VCaP (cell line): ENCODE measurements around the gene CPT1B.

Source experiments
- H3K27ac ChIP-seq: fragments of 450-650 bp; 2 replicates; pipeline ENCODE4 v1.5.1; 2017
- TF ChIP-seq, protein P1 (sequence below): fragments of 450-650 bp; conservative IDR thresholded peaks from 2 replicates; pipeline ENCODE4 v1.5.1; 2017; ENCODE audit warnings: mild to moderate bottlenecking, moderate library complexity

CPT1B gene

DNA sequence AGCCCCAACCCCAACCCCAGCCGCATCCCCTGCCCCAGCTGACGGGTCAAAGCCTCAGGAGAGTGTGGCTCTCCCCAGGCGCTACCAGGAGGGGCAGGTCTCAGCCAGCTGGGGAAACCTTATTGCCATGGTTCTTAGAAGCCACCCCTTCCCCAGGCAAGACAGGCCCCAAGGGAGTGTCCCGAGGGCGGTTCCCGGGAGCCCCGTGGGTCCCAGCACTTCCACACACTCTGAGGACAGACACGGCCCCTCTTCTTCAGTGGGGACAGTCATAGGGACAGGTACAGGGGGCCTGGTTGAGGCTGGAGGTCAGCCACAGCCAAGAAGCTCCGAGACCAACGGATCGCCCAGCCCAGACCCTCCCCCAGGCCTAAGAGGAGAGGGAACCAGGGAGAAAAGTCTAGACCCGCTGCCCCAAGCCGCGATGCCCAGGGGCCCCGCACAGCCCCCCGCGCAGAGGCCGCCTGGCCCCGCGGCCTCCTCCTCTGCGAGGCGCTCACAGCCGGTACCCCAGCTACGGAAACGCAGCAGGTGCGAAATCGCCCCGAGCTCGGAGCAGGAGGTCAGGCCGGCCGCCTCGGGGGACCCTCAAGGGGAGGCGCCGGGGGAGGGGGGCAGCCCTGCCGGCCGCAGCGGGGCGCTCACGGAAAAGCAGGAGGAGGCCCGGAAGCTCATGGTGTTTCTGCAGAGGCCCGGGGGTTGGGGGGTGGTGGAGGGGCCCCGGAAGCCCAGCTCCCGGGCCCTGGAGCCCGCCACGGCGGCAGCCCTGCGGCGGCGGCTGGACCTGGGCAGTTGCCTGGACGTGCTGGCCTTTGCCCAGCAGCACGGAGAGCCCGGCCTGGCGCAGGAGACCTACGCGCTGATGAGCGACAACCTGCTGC lies 29.9 kb downstream of the CPT1B start:
- TF ChIP-seq, protein P1, sequence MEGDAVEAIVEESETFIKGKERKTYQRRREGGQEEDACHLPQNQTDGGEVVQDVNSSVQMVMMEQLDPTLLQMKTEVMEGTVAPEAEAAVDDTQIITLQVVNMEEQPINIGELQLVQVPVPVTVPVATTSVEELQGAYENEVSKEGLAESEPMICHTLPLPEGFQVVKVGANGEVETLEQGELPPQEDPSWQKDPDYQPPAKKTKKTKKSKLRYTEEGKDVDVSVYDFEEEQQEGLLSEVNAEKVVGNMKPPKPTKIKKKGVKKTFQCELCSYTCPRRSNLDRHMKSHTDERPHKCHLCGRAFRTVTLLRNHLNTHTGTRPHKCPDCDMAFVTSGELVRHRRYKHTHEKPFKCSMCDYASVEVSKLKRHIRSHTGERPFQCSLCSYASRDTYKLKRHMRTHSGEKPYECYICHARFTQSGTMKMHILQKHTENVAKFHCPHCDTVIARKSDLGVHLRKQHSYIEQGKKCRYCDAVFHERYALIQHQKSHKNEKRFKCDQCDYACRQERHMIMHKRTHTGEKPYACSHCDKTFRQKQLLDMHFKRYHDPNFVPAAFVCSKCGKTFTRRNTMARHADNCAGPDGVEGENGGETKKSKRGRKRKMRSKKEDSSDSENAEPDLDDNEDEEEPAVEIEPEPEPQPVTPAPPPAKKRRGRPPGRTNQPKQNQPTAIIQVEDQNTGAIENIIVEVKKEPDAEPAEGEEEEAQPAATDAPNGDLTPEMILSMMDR = no peak

DNA sequence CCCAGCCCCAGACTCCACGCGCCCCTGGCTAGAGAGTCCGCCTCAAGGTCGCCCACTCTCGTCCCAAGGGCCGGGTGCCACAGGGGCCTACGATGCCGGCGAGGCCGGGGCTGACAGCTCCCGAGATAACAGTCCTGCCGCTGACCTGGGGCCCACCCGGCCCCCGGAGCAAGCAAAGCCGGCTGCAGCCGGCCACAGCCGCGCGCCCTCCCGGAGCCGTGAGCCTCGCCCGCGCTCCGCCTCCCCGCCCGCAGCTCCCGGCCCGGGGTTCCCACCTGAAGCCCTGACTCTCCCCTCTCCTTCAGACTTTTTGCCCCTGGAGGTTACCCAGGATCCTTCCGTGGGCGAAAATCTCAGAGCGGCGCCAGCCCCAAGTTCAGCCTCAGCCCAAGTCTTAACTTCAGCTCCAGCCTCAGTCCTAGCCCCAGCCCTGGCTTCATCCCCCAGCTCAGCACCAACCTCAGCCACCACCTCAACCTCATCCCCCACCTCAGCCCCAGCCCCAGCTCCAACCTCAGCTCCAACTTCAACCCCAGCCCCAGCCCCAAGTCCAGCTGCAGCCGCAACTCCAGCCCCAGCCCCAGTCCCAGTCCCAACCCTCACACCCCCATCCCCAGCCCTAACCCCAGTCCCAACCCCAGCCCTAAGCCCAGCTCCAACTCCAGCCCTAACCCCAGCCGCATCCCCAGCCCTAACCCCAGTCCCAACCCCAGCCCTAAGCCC lies 30.8 kb downstream of the CPT1B start:
- TF ChIP-seq, protein P1 = no peak
- H3K27ac ChIP-seq = no peak overlapping the region

More for the DNA sequence above, 29.9 kb downstream of the CPT1B start:
- H3K27ac ChIP-seq = no peak overlapping the region

DNA sequence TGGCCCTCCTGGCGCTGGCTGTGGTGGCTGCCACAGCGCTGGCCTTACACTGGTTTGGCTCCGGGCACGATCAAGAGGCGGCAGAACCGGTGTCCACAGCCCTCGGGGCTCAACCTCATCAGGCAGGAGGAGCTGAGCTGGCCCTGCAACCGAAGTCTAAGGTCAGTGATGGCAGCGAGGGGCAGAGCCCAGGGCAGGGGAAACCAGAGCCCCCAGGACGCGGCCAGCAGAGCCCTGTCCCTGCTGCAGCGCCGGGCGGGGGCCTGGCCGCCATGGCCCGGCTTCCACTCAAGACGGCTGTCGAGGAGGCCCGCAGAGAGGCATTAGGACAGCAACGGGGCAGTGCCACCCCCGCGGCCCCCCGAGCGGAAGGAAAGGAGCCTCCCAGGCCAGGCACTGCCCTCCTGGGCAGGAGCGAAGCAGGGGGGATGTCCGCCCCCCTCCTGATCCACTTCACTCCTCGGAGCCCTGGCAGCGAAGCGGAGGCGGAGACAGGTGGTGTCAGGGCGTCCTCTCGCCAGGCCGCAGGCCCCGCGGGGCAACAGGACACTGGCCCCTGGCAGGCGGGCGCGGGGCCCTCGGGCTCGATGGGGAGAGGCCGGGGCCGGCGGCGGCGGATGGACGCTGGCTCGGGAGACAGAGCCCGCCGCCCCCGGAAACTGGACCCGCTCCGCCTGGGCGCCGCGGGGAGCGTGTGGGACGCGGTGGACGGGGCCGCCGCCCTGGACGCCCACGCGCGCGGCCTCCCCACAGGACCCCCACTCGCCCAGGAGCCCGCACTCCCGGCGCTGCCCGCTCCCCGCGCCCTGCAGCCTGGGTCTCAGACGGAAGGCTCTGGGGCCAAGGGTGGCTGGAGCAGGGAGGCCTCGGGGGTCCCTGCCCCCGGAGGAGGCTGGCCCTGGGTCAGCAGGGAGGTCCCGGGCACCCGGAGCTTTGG lies 31.6 kb downstream of the CPT1B start:
- no peak overlapping the region for H3K27ac ChIP-seq
- TF ChIP-seq, protein P1 = no peak

DNA sequence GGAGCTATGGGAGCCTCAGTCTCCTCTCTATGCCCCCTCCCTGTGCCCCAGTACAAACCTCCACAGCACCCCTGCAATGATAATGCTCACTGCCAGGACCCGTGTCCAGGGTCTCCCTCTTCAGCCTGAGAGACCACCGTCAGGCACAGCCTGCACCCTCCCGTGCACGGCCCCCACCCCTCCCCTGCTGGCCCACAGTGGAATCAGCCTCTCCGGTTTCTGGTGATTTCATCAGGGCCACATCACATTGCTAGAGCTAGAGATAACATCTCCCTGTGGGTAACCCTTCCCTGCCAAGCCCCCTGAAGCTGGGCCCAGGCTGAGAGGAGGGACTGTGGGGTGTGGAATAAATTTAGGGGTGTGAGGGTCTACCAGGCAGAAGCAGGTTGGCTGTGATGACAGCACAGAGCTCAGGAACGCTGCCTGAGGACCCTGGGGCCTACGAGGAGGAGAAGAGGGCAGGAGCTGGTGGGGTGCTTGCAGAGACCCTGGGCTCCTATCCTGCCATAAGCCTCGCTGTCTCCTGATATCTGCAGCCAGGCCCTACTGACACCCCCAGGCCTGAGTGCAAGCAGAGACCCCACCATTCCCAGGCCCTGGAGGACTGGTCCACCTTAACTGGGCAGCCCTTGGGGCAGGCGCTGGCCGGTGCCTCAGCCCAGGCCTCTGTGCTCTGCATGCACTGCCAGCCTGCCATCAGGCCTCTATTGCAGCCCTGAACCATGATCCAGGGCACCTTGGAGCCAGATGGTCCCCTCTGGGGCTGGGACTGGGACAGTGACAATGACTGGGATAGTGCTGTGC lies 32.5 kb downstream of the CPT1B start, which contains the start of gene KLHDC7B:
Gene KLHDC7B (plus strand): TSS at position 378 of the 804 bp plus-strand sequence. CDS start 345 bp downstream, at position 723.
- TF ChIP-seq, protein P1 = no peak
- H3K27ac ChIP-seq = no peak within 1 kb of the TSS

DNA sequence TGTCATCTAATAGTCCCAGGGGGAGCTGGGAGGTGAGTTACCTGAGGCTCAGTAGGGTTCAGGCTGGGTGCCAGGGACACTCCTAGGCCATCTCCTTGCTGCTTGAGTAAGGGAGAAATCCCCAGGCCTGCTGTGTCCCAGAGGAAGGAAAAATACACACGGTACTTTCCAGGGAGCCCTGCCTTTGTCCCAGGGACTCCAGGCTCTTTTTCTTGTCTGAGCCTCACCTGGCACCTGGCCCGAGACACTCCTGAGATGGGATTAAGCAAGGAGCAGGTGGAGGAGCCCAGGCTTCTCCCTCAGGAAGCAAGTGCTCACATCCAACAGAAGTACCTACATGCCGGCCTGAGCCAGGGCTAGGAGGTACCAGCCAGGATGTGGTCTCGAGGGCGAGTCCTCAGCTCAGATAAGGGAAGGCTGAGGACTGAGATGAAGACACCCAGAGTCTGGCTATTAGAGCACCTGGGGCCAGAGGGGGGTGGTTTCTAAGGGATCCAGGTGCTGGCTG lies 33.4 kb downstream of the CPT1B start:
- H3K27ac ChIP-seq = no peak overlapping the region
- TF ChIP-seq, protein P1 = no peak

DNA sequence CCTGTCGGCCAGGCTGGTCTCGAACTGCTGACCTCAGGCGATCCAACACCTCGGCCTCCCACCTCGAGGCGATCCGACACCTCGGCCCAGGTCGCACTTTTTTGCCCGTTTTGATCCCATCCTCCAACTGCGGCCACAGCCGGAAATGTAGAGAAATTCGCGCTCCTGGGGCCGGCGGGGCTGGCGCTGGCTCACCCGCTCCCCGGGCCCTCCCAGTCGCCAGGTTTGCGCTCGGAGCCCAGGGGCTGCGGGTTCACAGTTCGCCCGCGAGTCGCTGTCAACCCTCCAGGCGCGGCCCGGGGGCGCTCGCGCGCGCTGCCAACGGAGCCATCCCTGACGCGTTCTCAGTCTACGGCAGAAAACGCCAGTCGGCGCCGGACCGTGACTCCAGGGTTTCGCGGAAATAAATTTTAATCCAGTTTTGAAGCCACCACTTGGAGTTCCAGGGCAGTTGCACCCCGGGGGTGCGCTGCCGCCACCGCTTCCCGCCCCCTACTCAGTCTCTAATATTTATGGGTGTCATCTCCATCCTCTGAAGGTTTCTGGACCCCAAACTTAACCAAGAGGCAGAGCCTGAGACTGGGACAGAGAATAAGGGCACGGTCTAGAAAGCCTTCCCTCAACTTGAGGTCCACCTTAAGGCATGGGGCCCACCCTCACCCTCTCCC lies 34.0 kb downstream of the CPT1B start:
- no peak overlapping the region for H3K27ac ChIP-seq

More for the DNA sequence above, 34.0 kb downstream of the CPT1B start:
- TF ChIP-seq, protein P1 = no peak
